Adipocyte (in vitro differentiated cells): Measurements from ENCODE around the gene PRPF8.

Source experiments
- DNase-seq: peaks from one replicate; pipeline ENCODE4 v3.0.0-alpha.2; 2015; ENCODE audit warnings: low read depth
- H3K27me3 ChIP-seq: replicated peaks from 2 replicates; pipeline ENCODE4 v1.7.0; 2013; ENCODE audit warnings: mild to moderate bottlenecking, low read length, moderate library complexity; ENCODE audit not compliant: control insufficient read depth, insufficient read depth
- H3K36me3 ChIP-seq: 2 replicates; pipeline ENCODE4 v1.7.0; 2013; ENCODE audit warnings: low read length, mild to moderate bottlenecking, moderate library complexity; ENCODE audit not compliant: control insufficient read depth, insufficient read depth, severe bottlenecking
- H3K4me1 ChIP-seq: 2 replicates; pipeline ENCODE4 v1.7.0; 2013; ENCODE audit warnings: mild to moderate bottlenecking, low read length, moderate library complexity; ENCODE audit not compliant: control insufficient read depth, insufficient read depth
- H3K4me3 ChIP-seq: 2 replicates; pipeline ENCODE4 v1.7.0; 2013; ENCODE audit warnings: mild to moderate bottlenecking, low read length, moderate library complexity
- H3K9ac ChIP-seq: 2 replicates; pipeline ENCODE4 v1.7.0; 2013; ENCODE audit warnings: mild to moderate bottlenecking, low read length, moderate library complexity
- H3K9me3 ChIP-seq: 2 replicates; pipeline ENCODE4 v1.7.0; 2013; ENCODE audit warnings: mild to moderate bottlenecking, low read length, moderate library complexity; ENCODE audit not compliant: control insufficient read depth

PRPF8 gene

GRCh38 chr17:1640329-1641064, 44.2 kb downstream of the PRPF8 start:
- Histone ChIP-seq H3K9me3 (no peaks in the 10 kb centered on the region), H3K36me3 (peaks cover 3% of the 10 kb centered on the region), H3K4me1 (peaks cover 6% of the 10 kb centered on the region), H3K9ac (no peak overlapping the region), H3K4me3 (no peak overlapping the region), H3K27me3 (no peaks in the 10 kb centered on the region)
- DNase-seq = no peak

DNA sequence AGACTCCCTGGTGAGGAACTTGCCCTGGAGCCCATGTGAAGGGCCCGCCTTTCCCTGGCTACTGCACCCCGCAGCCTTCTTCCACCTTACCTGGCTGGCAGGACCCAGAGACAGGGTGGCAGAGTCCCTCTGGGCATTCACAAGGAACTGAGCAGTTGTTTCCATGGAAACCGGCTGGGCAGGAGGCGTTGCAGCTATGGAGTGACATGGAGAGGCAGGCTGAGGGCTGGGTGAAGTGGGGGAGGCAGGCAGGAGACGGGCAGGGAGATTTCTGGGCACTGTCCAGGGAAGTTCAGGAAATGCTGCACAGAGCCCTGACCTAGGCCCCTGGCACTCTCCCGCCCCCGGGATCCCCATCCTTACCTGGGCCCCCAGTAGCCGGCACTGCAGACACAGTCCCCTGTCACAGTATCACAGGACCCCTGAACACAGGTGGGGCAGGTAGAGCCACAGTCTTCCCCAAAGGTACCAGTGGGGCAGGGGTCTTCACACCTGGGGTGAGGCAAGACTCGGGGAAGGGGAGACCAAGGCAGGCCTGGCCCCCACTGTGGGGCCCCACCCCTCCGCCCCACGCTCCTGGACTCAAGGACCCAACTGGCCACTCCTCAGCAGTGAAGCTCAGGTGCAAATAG, 45.0 kb downstream of the PRPF8 start:
- Histone ChIP-seq H3K27me3 (no peaks in the 10 kb centered on the region), H3K4me1 (peaks cover 8% of the 10 kb centered on the region), H3K36me3 (peaks cover 6% of the 10 kb centered on the region), H3K9me3 (no peaks in the 10 kb centered on the region), H3K4me3 (no peak overlapping the region), H3K9ac (no peak overlapping the region)
- DNase-seq = no peak

GRCh38 chr17:1638624-1639300, 45.9 kb downstream of the PRPF8 start:
- Histone ChIP-seq H3K4me1 (peaks cover 7% of the 10 kb centered on the region), H3K4me3 (no peak overlapping the region), H3K27me3 (no peaks in the 10 kb centered on the region), H3K9me3 (no peaks in the 10 kb centered on the region), H3K9ac (no peak overlapping the region), H3K36me3 (peaks cover 6% of the 10 kb centered on the region)
- DNase-seq = no peak

- Histone ChIP-seq H3K9ac (no peak overlapping the region), H3K27me3 (no peaks in the 10 kb centered on the region), H3K4me3 (no peak overlapping the region), H3K9me3 (no peaks in the 10 kb centered on the region), H3K4me1 (peaks cover 7% of the 10 kb centered on the region), H3K36me3 (peaks cover 6% of the 10 kb centered on the region)
- DNase-seq = no peak
Measured at GRCh38 chr17:1638171-1638590, 46.5 kb downstream of the PRPF8 start.

DNA sequence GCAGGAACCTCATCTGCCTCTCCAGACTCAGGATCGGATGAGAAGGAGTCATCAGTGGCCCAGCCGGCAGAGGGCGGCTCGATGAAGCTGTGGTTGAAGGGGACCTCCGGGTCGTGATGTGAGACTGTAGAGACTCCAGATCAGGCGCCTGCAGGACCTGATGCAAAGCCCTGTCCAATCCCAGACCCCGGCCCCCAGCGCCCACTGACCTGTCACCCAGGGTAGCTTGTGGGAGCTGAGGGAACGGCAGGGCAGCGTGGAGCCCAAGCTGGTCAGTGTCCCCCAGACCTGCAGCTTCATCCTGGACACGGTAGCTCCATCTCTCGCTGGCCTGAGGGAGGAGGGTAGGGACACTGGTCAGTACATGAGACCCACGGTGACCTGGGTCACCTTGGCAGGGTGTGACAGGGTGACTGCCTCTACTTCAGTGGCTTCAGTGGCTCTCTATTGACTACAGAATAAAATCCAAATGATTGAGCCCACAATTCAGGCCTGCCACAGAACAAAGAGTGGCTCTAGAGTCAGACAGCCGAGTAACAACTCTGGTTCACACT, 47.9 kb downstream of the PRPF8 start:
- Histone ChIP-seq H3K9ac (no peak overlapping the region), H3K9me3 (no peaks in the 10 kb centered on the region), H3K4me1 (peaks cover 7% of the 10 kb centered on the region), H3K4me3 (no peak overlapping the region), H3K36me3 (peaks cover 6% of the 10 kb centered on the region), H3K27me3 (no peaks in the 10 kb centered on the region)
- no peak for DNase-seq

DNA sequence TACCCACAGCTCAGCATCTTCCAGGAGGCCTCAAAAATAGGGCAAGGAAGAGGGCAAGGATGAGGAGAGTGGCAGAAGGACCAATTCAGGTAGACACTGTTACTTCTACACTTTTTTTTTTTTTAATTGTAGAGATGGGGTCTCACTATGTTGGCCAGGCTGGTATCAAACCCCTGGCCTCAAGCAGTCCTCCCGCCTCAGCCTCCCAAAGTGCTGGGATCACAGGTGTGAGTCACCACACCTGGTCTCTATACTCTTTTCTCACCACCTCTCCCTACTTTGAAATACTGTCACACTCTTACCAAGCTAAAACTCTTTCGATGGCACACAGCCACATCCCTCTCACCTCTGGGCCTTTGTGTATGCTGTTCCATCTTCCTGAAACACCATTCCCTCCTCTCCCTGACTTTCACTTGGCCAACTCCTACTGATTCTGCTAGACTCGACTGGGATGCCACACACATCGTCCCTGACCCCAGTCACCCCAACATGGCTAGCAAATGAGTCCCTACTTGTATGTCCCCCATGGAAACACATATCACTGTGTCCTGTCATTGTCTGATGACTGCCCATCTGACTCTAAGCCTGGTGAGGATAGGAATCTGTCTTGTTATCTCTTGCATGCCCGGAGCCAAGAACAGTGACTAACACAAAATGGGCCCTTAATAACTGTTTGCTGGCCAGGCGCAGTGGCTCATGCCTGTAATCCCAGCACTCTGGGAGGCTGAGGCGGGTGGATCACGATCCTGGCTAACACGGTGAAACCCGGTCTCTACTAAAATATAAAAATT, 48.8 kb downstream of the PRPF8 start:
- Histone ChIP-seq H3K36me3 (peaks cover 6% of the 10 kb centered on the region), H3K9me3 (no peaks in the 10 kb centered on the region), H3K4me3 (no peak overlapping the region), H3K27me3 (no peaks in the 10 kb centered on the region), H3K4me1 (peaks cover 7% of the 10 kb centered on the region), H3K9ac (no peak overlapping the region)
- no peak for DNase-seq

- Histone ChIP-seq H3K27me3 (no peaks in the 10 kb centered on the region), H3K4me3 (no peak overlapping the region), H3K36me3 (peaks cover 6% of the 10 kb centered on the region)
Measured at GRCh38 chr17:1634841-1635650, 49.6 kb downstream of the PRPF8 start.

DNA sequence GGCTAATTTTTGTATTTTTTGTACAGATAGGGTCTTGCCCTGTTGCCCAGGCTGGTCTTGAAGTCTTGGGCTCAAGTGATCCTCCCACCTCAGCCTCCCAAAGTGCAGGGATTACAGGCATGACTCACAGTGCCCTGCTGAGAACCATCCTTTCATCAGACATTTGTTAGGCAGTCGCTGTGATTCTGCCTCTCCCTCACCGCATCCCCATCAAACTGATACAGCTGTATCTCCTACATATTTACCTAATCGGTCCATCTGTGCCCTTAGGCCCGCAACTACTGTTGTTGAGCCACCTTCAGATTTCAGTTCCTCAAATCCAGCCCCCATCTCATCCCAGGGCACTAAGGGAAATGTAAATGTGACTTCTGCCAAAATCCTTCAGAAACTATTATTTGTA, 54.0 kb downstream of the PRPF8 start:
- Histone ChIP-seq H3K27me3 (no peaks in the 10 kb centered on the region), H3K9ac (no peak overlapping the region), H3K9me3 (no peaks in the 10 kb centered on the region), H3K4me3 (no peak overlapping the region), H3K4me1 (peaks cover 31% of the 10 kb centered on the region), H3K36me3 (peaks cover 3% of the 10 kb centered on the region)
- no peak for DNase-seq

More at GRCh38 chr17:1634841-1635650, 49.6 kb downstream of the PRPF8 start:
- peak overlapping the region; percentile 11 for H3K9ac ChIP-seq
- no peaks in the 10 kb centered on the region for H3K9me3 ChIP-seq
- no peak for DNase-seq
- H3K4me1 ChIP-seq = peaks cover 7% of the 10 kb centered on the region

DNA sequence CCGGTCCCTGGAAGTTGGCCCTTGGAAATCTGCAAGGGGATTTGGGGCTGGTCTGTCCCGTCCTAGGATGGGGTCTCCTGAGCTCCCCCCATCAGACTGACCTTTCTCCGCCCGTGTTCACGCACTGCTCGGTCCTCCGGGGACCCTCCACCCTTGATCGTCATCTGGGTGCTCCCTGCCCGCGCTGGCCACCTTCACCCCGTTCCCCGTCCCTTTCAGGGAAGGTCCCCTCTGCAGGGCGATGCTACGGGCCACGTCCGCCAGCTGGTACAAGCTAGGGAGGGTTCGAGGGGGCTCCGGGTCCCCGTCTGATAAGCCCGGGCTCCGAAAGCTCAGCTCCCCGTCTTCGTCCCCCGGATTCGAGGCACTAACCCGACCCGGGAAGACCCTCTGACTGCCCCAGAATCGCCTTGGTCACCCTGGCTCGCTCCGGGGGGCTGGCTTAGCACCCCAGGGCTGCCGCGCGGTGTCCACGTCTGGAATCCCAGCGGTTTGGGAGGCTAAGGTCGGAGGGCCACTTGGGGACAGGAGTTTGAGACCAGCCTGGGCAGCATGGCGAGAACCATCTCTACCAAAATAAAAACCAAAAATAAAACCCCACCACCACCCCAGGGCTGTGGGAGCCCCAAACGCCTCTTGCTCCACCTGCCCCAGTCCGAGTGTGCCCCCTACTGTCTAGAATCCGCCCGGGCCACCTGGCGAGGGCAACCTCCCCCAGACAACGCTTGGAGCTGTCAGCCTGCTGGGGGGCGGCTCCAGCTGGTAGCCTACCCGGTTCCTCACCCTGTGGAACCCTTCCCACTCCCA, 55.0 kb downstream of the PRPF8 start:
- Histone ChIP-seq H3K9ac (peak overlapping the region; percentile 90), H3K9me3 (no peaks in the 10 kb centered on the region), H3K36me3 (no peaks in the 10 kb centered on the region), H3K27me3 (no peaks in the 10 kb centered on the region), H3K4me1 (peaks cover 37% of the 10 kb centered on the region), H3K4me3 (peak overlapping the region; percentile 92)
- DNase-seq = peak; percentile 49
